ENCODE results near the gene SS18L1. TPM values are rescaled to one million over a fixed set of nuclear protein-coding genes. Genes with fewer than 3 reads are reported as not detected.

The SS18L1 gene
- total and polyA plus RNA-seq, 10 of the 15 experiments (the other 5 are each of a cell fraction or from before 2014, with no cell fraction given), result 1.8 to 20.0 (median 6.6) TPM

- TF ChIP-seq CREB1 (IDR thresholded peaks at IDR 0.05; ENCODE audit: low read depth), result no peak
Measured at GRCh38 chr20:62158088-62158400, 14.5 kb downstream of the SS18L1 start (continued).

GRCh38 chr20:62158541-62158940, 15.0 kb downstream of the SS18L1 start:
- no peaks in the 10 kb centered on the region for H4K20me1 ChIP-seq (ENCODE audit: control insufficient read depth, insufficient read depth)

More at GRCh38 chr20:62158541-62158940, 15.0 kb downstream of the SS18L1 start:
- 96% methylated on average over 20 of the region's 22 CpGs for WGBS (ENCODE audit: insufficient coverage, insufficient replicate concordance, low lambda C conversion rate, missing lambda C conversion rate)
- in situ Hi-C loops (cut with MboI), result no loop called here
- DNase-seq (ENCODE audit: low read depth, low spot score) (no peak), ATAC-seq (no peak), FAIRE-seq (no peak)
- no TSS peak for BruUV-seq (replicated peaks)
- no peaks in the 10 kb centered on the region; the same call in 2 of the 3 replicates for H3K9me3 ChIP-seq (replicated peaks; ENCODE audit: control insufficient read depth, insufficient read depth, low read length)
- POLR2A ChIA-PET, result no interaction called here
- intact Hi-C loops (cut with micrococcal nuclease; ENCODE audit: unreplicated experiment), result no loop called here
- no peak overlapping the region for H3K27ac ChIP-seq (ENCODE audit: control insufficient read depth, insufficient read depth)
- no peak overlapping the region for H2AFZ ChIP-seq (ENCODE audit: control insufficient read depth, low read depth, low read length)
- H3K4me3 ChIP-seq, result no peak overlapping the region
- no peak overlapping the region for H3K9ac ChIP-seq (ENCODE audit: control insufficient read depth, insufficient read depth, low read length)
- H3K27me3 ChIP-seq (replicated peaks in 1 of 2; ENCODE audit: control insufficient read depth in 2 of 2, insufficient read depth in 2 of 2, low read length in 1 of 2), result no peaks in the 10 kb centered on the region
- H3K36me3 ChIP-seq (ENCODE audit: control insufficient read depth in 2 of 2, insufficient read depth in 2 of 2, low read length in 1 of 2), result peaks cover 16 to 28% of the 10 kb centered on the region in 2 experiments; a peak in 3 of 4 replicates
- CTCF ChIA-PET, result no interaction called here
- RAD21 ChIA-PET (ENCODE audit: unreplicated experiment), result no interaction called here
- peaks cover 9% of the 10 kb centered on the region for H3K4me1 ChIP-seq (ENCODE audit: control insufficient read depth, insufficient read depth, low read length)
- TF ChIP-seq ATF7 (IDR thresholded peaks at IDR 0.05; ENCODE audit: low read depth), result no peak
- TF ChIP-seq ZBTB33 (IDR thresholded peaks at IDR 0.05), result no peak
- no peak for TF ChIP-seq NKRF (conservative IDR thresholded peaks at IDR 0.05)
- TF ChIP-seq HDAC6 (IDR thresholded peaks at IDR 0.05; ENCODE audit: unreplicated experiment), result no peak
- H3K4me2 ChIP-seq (ENCODE audit: control insufficient read depth, insufficient read depth), result no peak overlapping the region
- SMC1A ChIA-PET (ENCODE audit: uncharacterized antibody, unreplicated experiment), result no interaction called here
- H3K79me2 ChIP-seq (ENCODE audit: control insufficient read depth, insufficient read depth, low read length), result peaks cover 4% of the 10 kb centered on the region
